Lower leg skin (tissue), 4 donors: Measurements from ENCODE around the gene PRR35. TPM values are rescaled to one million over a fixed set of nuclear protein-coding genes. Genes with fewer than 3 reads are reported as not detected.

Experiments used
- DNase-seq, 2 donors: peaks; one replicate each; pipeline ENCODE4 v3.0.0-alpha.2; 2019; ENCODE audit warnings: low spot score in 2 of 2
- H3K4me3 ChIP-seq: fragments of 200-600 bp; sonication (generic); 2 replicates; pipeline ENCODE4 v1.5.1; 2017; ENCODE audit warnings: mild to moderate bottlenecking, low read depth; ENCODE audit not compliant: poor library complexity, severe bottlenecking
- CTCF ChIP-seq, 3 donors: fragments of 450-650 bp; IDR thresholded peaks; one replicate each; pipeline ENCODE4 v1.5.1; 2016; ENCODE audit warnings: antibody characterized with exemption in 3 of 3, mild to moderate bottlenecking in 3 of 3, moderate library complexity in 2 of 3
- POLR2A ChIP-seq, 2 donors: fragments of 450-650 bp; IDR thresholded peaks; one replicate each; pipeline ENCODE4 v1.6.1; 2016 to 2017; ENCODE audit warnings: antibody characterized with exemption in 2 of 2, mild to moderate bottlenecking in 1 of 2, moderate library complexity in 1 of 2
- WGBS, 2 donors: methylation state at CpG; one replicate each; pipeline ENCODE4 v1.1.5; 2018; 5-methylcytosine and 5-hydroxymethylcytosine counted together
- intact Hi-C: fragments of 100-400 bp; cut with DNase I; formaldehyde crosslinking; loops from one replicate; pipeline ENCODE4 v1.15.0; 2023; ENCODE audit warnings: low total_unique reads
- total RNA-seq, 4 donors: library from RNA; depleted of rRNA; stranded (reverse); fragments of >200 nt; gene quantifications; one replicate each; pipeline ENCODE4 v1.1.0, GENCODE V29; 2016

Gene PRR35
- total RNA-seq, 4 donors from 2014 or later, result not detected

GRCh38 chr16:583815-584591 lies 23.8 kb downstream of the PRR35 start:
- 33 to 48% methylated on average over 15 to 25 of the region's 38 CpGs for WGBS, 2 donors
- DNase-seq, result no peak
- no peak overlapping the region for H3K4me3 ChIP-seq
- TF ChIP-seq CTCF (IDR thresholded peaks at IDR 0.05) (no peak), POLR2A (IDR thresholded peaks at IDR 0.05) (no peak)
- intact Hi-C loops, result no loop called here

- TF ChIP-seq POLR2A (IDR thresholded peaks at IDR 0.05), result no peak
- no peak for TF ChIP-seq CTCF (IDR thresholded peaks at IDR 0.05)
- 21 to 33% methylated on average over 3 to 9 of the region's 10 CpGs for WGBS, 2 donors
- no peak overlapping the region for H3K4me3 ChIP-seq
- no peak for DNase-seq
- intact Hi-C loops, result no loop called here
Measured at GRCh38 chr16:585351-585750, 25.2 kb downstream of the PRR35 start.

GRCh38 chr16:586047-586644 lies 26.0 kb downstream of the PRR35 start:
- intact Hi-C loops, result no loop called here
- 29 to 39% methylated on average over 9 to 16 of the region's 16 CpGs for WGBS, 2 donors

GRCh38 chr16:586645-587590 lies 26.7 kb downstream of the PRR35 start:
- no peak for DNase-seq
- intact Hi-C loops, result no loop called here
- TF ChIP-seq CTCF (IDR thresholded peaks at IDR 0.05) (no peak), POLR2A (IDR thresholded peaks at IDR 0.05) (no peak)
- 67 to 73% methylated on average over 11 to 14 of the region's 14 CpGs for WGBS, 2 donors
- H3K4me3 ChIP-seq, result no peak overlapping the region

More at GRCh38 chr16:586047-586644, 26.0 kb downstream of the PRR35 start:
- H3K4me3 ChIP-seq, result no peak overlapping the region
- no peak for DNase-seq
- no peak for TF ChIP-seq POLR2A (IDR thresholded peaks at IDR 0.05)
- TF ChIP-seq CTCF (IDR thresholded peaks at IDR 0.05), result no peak

GRCh38 chr16:588639-588888 lies 28.4 kb downstream of the PRR35 start:
- intact Hi-C loops, result no loop called here
- TF ChIP-seq CTCF (IDR thresholded peaks at IDR 0.05) (no peak), POLR2A (IDR thresholded peaks at IDR 0.05) (no peak)
- WGBS, 2 donors, result 2% methylated on average over 9 to 13 of the region's 21 CpGs
- DNase-seq, result no peak
- peak overlapping the region; percentile 67 for H3K4me3 ChIP-seq
